GM23338 (cell line): ENCODE data around the gene OLIG3. TPM values are rescaled to one million over a fixed set of nuclear protein-coding genes. Genes with fewer than 3 reads are reported as not detected.

Experiments used
- ATAC-seq: fragments of 200-7000 bp; cut with Tn5 transposase; 3 replicates; pipeline ENCODE4 v1.9.1; 2020
- DNase-seq: peaks from one replicate; pipeline ENCODE4 v3.0.0-alpha.2; 2015; ENCODE audit warnings: low spot score
- H2AFZ ChIP-seq: fragments of 200-600 bp; sonication (generic); 2 replicates; pipeline ENCODE4 v1.8.0; 2016; ENCODE audit warnings: antibody characterized with exemption, mild to moderate bottlenecking, moderate library complexity
- H3F3A ChIP-seq: fragments of 200-600 bp; sonication (generic); replicated peaks from 2 replicates; pipeline ENCODE4 v1.8.0; 2017; ENCODE audit warnings: antibody characterized with exemption, mixed run types, low read depth
- H3K27ac ChIP-seq: fragments of 200-600 bp; sonication (generic); 2 replicates; pipeline ENCODE4 v1.6.1; 2016; ENCODE audit warnings: low read depth
- H3K27me3 ChIP-seq: fragments of 200-600 bp; sonication (generic); 2 replicates; pipeline ENCODE4 v1.8.0; 2016; ENCODE audit warnings: mild to moderate bottlenecking, mixed run types, moderate library complexity; ENCODE audit not compliant: insufficient read depth
- H3K36me3 ChIP-seq: fragments of 200-600 bp; sonication (generic); 2 replicates; pipeline ENCODE4 v1.8.0; 2016; ENCODE audit warnings: mild to moderate bottlenecking; ENCODE audit not compliant: insufficient read depth
- H3K4me1 ChIP-seq: fragments of 200-600 bp; sonication (generic); 2 replicates; pipeline ENCODE4 v1.8.0; 2016; ENCODE audit warnings: mild to moderate bottlenecking, moderate library complexity; ENCODE audit not compliant: insufficient read depth
- H3K4me2 ChIP-seq: fragments of 200-600 bp; sonication (generic); 2 replicates; pipeline ENCODE4 v1.7.1; 2017; ENCODE audit warnings: mixed run types
- H3K4me3 ChIP-seq: fragments of 200-600 bp; sonication (generic); 2 replicates; pipeline ENCODE4 v1.6.1; 2016; ENCODE audit warnings: mixed run types
- H3K79me2 ChIP-seq: fragments of 200-600 bp; sonication (generic); replicated peaks from 2 replicates; pipeline ENCODE4 v1.8.0; 2017; ENCODE audit warnings: mild to moderate bottlenecking; ENCODE audit not compliant: insufficient read depth
- H3K9me2 ChIP-seq: fragments of 200-600 bp; sonication (generic); 2 replicates; pipeline ENCODE4 v1.8.0; 2017; ENCODE audit not compliant: insufficient read depth
- H4K20me1 ChIP-seq: fragments of 200-600 bp; sonication (generic); replicated peaks from 2 replicates; pipeline ENCODE4 v1.8.0; 2017; ENCODE audit warnings: mild to moderate bottlenecking; ENCODE audit not compliant: insufficient read depth
- H3K27ac Mint-ChIP-seq: 2 replicates; pipeline ENCODE4 v1.8.0; 2020; ENCODE audit warnings: inconsistent platforms, mild to moderate bottlenecking, moderate library complexity, mixed read lengths
- H3K27me3 Mint-ChIP-seq: 3 replicates; pipeline ENCODE4 v1.8.0; 2022; ENCODE audit warnings: low read depth, mild to moderate bottlenecking, moderate library complexity, mixed read lengths, inconsistent platforms; ENCODE audit not compliant: insufficient read depth, poor library complexity
- H3K36me3 Mint-ChIP-seq: 3 replicates; pipeline ENCODE4 v1.8.0; 2021; ENCODE audit warnings: low read depth, mild to moderate bottlenecking, inconsistent platforms, moderate library complexity, mixed read lengths
- H3K4me1 Mint-ChIP-seq: 3 replicates; pipeline ENCODE4 v1.8.0; 2020; ENCODE audit warnings: mild to moderate bottlenecking, inconsistent platforms, mixed read lengths
- H3K4me3 Mint-ChIP-seq: 3 replicates; pipeline ENCODE4 v1.8.0; 2021; ENCODE audit warnings: moderate library complexity, mild to moderate bottlenecking, inconsistent platforms, mixed read lengths
- H3K9me3 Mint-ChIP-seq: 3 replicates; pipeline ENCODE4 v1.8.0; 2020; ENCODE audit warnings: moderate library complexity, mild to moderate bottlenecking, inconsistent platforms, mixed read lengths
- CREB1 ChIP-seq: fragments of 250-450 bp; sonication (Bioruptor Pico); IDR thresholded peaks from 2 replicates; pipeline ENCODE4 v1.5.0; 2020; ENCODE audit warnings: low read depth, mild to moderate bottlenecking, moderate library complexity
- EZH2 ChIP-seq: fragments of 200-600 bp; sonication (generic); IDR thresholded peaks from one replicate; pipeline ENCODE4 v1.8.0; 2017; ENCODE audit warnings: antibody characterized with exemption, mild to moderate bottlenecking, low read depth; ENCODE audit not compliant: unreplicated experiment
- JUNB ChIP-seq: IDR thresholded peaks from one replicate; pipeline ENCODE4 v1.6.1; 2016; ENCODE audit warnings: antibody characterized with exemption; ENCODE audit not compliant: unreplicated experiment
- NANOG ChIP-seq: IDR thresholded peaks from 2 replicates; pipeline ENCODE4 v1.6.1; 2016; ENCODE audit warnings: antibody characterized with exemption, borderline replicate concordance
- POLR2AphosphoS5 ChIP-seq: IDR thresholded peaks from 2 replicates; pipeline ENCODE4 v1.6.1; 2016; ENCODE audit warnings: antibody characterized with exemption, low read depth
- ZNF462 ChIP-seq: fragments of 250-450 bp; sonication (Bioruptor Pico); IDR thresholded peaks from 2 replicates; pipeline ENCODE4 v1.5.0; 2020; ENCODE audit warnings: mild to moderate bottlenecking, moderate library complexity
- polyA plus RNA-seq: library from polyadenylated mRNA; unstranded; fragments of >200 nt; fragmentation: Nextera tagmentation; extraction: Ambion mirVana; gene quantifications from 2 replicates; pipeline ENCODE4 v1.2.1, GENCODE V29; 2016
- total RNA-seq: library from RNA; depleted of rRNA; stranded (reverse); fragments of >200 nt; shearing (Covaris generic); gene quantifications from 2 replicates; pipeline ENCODE4 v1.2.3, GENCODE V29; 2014
- TF ChIP-seq, protein P1 (sequence below), 2 experiments: fragments of 200-600 bp in 1 of 2; sonication (generic) in 1 of 2; conservative IDR thresholded peaks; 2 replicates each; pipeline versions ENCODE4 v1.5.1 to v1.6.1; 2016 to 2017; ENCODE audit warnings: antibody characterized with exemption in 2 of 2, low read depth in 2 of 2, mild to moderate bottlenecking in 2 of 2, moderate library complexity in 1 of 2

The OLIG3 gene
- total and polyA plus RNA-seq, 2 experiments from 2014 or later = 0.10 to 1.1 TPM

DNA sequence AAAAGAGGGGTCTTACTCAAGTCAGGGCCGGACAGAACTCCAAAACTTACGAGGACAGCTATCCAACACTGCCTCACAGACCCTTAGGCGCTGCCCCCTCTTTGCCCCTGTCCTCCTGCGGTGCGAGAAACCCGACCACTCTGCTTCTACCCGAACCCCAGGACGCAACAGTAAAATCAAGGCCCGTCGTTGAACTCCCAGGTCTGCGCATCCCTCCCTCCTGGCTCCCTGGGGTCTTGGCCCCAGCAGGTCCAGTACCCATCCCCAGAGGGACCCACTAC is 6.4 kb downstream of the OLIG3 start (continued):
- TF ChIP-seq, protein P1, sequence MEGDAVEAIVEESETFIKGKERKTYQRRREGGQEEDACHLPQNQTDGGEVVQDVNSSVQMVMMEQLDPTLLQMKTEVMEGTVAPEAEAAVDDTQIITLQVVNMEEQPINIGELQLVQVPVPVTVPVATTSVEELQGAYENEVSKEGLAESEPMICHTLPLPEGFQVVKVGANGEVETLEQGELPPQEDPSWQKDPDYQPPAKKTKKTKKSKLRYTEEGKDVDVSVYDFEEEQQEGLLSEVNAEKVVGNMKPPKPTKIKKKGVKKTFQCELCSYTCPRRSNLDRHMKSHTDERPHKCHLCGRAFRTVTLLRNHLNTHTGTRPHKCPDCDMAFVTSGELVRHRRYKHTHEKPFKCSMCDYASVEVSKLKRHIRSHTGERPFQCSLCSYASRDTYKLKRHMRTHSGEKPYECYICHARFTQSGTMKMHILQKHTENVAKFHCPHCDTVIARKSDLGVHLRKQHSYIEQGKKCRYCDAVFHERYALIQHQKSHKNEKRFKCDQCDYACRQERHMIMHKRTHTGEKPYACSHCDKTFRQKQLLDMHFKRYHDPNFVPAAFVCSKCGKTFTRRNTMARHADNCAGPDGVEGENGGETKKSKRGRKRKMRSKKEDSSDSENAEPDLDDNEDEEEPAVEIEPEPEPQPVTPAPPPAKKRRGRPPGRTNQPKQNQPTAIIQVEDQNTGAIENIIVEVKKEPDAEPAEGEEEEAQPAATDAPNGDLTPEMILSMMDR (conservative IDR thresholded peaks at IDR 0.05; ENCODE audit: low read depth in 2 of 2) = no peak

- H3K4me1 ChIP-seq = peaks cover 50% of the 10 kb centered on the region
Observed at GRCh38 chr6:137487181-137487868, 6.9 kb downstream of the OLIG3 start.

More at GRCh38 chr6:137487181-137487868, 6.9 kb downstream of the OLIG3 start:
- H3K36me3 ChIP-seq = no peaks in the 10 kb centered on the region; the same call in 1 of the 2 replicates
- Mint-ChIP-seq H3K27me3 (peaks cover 74% of the 10 kb centered on the region), H3K9me3 (no peaks in the 10 kb centered on the region; the same call in 2 of the 3 replicates), H3K36me3 (no peaks in the 10 kb centered on the region), H3K27ac (no peak overlapping the region), H3K4me3 (peak overlapping the region; percentile 81), H3K4me1 (peaks cover 50% of the 10 kb centered on the region)
- peaks cover 15% of the 10 kb centered on the region; the same call in 1 of the 2 replicates for H3F3A ChIP-seq
- no peaks in the 10 kb centered on the region for H3K79me2 ChIP-seq
- 0 out of 2 replicates have a peak, but pooled peaks cover 3% of the 10 kb centered on the region for H4K20me1 ChIP-seq
- TF ChIP-seq POLR2AphosphoS5 (no peak), ZNF462 (CRISPR knock-in tag) (no peak), CREB1 (CRISPR knock-in tag) (no peak), NANOG (no peak), EZH2 (peak; percentile 81), JUNB (no peak)
- TF ChIP-seq, protein P1 (conservative IDR thresholded peaks at IDR 0.05; ENCODE audit: low read depth in 2 of 2) = no peak
- peak overlapping the region; percentile 72 for H3K4me3 ChIP-seq
- H3K27me3 ChIP-seq = peaks cover 90% of the 10 kb centered on the region
- H3K27ac ChIP-seq = no peak overlapping the region
- ATAC-seq (no peak), DNase-seq (peak; percentile 57)
- peak overlapping the region; percentile 96 for H3K4me2 ChIP-seq
- peak overlapping the region; percentile 96 for H2AFZ ChIP-seq
- no peaks in the 10 kb centered on the region for H3K9me2 ChIP-seq
